Heart left ventricle (tissue), 13 donors: ENCODE data around the gene TOP3B.

Source experiments
- POLR2A ChIP-seq, 2 donors: fragments of 450-650 bp; IDR thresholded peaks; one replicate each; pipeline ENCODE4 v1.6.1; 2017; ENCODE audit warnings: antibody characterized with exemption in 2 of 2, mild to moderate bottlenecking in 2 of 2, moderate library complexity in 2 of 2
- TF ChIP-seq, protein P1 (sequence below), 12 donors: fragments of 200-600 bp; sonication (generic) in 4 of 12; IDR thresholded peaks; one replicate each; pipeline versions ENCODE4 v1.5.0 to v1.8.0; 2018 to 2022; ENCODE audit warnings: antibody characterized with exemption in 12 of 12, mild to moderate bottlenecking in 5 of 12
- donor health status: ischemic (EF 13 %, LVEDD 7.1; RV severe dilation, severe dysfunction).
- donor health status: DM: no; HTN: yes; CAD: no.
- donor health status: DM: no; HTN: no; CAD: no.
- donor health status: ischemic (EF 25% LVEDD 6.9; RV normal size, moderate dysfunction).
- donor health status: ischemic (EF 25% LVEDD 5.7; RV mildly dilated, moderate dysfunction).
- donor health status: ischemic (EF 35%, LVEDD 5.7; RV mildly dilated, moderate dysfunction).
- donor health status: nonischemic (EF 11% LVEDD 7.7; RV severe dilation, severe dysfunction).
- donor health status: DM: yes; HTN: yes; CAD: no.
- donor health status: PGD.
- donor health status: ischemic (EF 29% LVEDD 5.4; RV normal size, mild dysfunction).
- donor health status: nonischemic (EF 23%, LVEDD 6.1; RV moderate dilation, normal function).

DNA sequence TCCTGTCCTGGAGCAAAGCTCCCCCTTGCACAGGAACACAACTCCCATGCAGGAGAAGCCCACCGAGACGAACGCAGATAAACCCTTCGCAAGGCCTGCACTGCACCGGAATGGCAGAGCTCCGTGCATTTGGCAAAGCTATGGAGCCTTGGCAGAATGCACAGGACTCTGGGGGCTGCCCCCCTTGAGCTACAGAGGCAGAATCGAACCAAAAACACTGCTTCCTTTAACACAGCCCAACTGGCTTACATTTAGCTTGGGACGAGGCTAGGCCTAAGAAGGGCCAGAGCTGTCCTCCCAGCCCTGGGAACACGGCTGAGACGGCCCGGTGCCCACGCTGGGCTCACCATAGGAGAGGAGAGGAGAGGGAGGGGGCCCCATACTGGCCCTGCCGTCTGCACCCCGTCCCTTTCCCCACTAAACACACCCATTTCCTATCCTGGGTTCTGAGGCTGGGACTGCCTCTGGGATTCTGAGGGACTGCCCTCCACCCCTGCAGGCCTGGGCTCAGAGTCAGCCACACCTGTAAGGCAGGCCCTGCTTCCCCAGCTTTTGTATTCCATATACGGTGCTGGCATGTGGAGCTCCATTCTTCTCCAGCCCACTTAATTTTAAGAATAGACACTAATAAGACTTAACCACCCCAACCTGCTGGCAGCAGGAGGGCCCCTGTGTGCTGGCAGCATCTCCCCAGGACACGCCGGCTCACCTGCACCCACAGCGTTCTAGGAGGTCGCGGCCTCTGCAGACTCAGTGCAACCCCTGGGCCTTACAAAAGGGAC lies 62.9 kb downstream of the TOP3B start:
- TF ChIP-seq, protein P1, sequence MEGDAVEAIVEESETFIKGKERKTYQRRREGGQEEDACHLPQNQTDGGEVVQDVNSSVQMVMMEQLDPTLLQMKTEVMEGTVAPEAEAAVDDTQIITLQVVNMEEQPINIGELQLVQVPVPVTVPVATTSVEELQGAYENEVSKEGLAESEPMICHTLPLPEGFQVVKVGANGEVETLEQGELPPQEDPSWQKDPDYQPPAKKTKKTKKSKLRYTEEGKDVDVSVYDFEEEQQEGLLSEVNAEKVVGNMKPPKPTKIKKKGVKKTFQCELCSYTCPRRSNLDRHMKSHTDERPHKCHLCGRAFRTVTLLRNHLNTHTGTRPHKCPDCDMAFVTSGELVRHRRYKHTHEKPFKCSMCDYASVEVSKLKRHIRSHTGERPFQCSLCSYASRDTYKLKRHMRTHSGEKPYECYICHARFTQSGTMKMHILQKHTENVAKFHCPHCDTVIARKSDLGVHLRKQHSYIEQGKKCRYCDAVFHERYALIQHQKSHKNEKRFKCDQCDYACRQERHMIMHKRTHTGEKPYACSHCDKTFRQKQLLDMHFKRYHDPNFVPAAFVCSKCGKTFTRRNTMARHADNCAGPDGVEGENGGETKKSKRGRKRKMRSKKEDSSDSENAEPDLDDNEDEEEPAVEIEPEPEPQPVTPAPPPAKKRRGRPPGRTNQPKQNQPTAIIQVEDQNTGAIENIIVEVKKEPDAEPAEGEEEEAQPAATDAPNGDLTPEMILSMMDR (IDR thresholded peaks at IDR 0.05) = no peak
- TF ChIP-seq POLR2A (IDR thresholded peaks at IDR 0.05) = no peak
